Trophoblast cell (in vitro differentiated cells and primary cell): Measurements from ENCODE around the gene TSPAN31.

Experiments used
- DNase-seq, 2 donors: peaks; one replicate each; pipeline ENCODE4 v3.0.0-alpha.2; 2016
- H2AFZ ChIP-seq: 2 replicates; pipeline ENCODE4 v1.6.1; 2013; ENCODE audit warnings: low read length, moderate library complexity, mild to moderate bottlenecking; ENCODE audit not compliant: insufficient read depth, poor library complexity
- H2AK5ac ChIP-seq: 2 replicates; pipeline ENCODE4 v1.6.1; 2013; ENCODE audit warnings: mild to moderate bottlenecking, low read length
- H2BK120ac ChIP-seq: 2 replicates; pipeline ENCODE4 v1.6.1; 2013; ENCODE audit warnings: low read length, mild to moderate bottlenecking, moderate library complexity; ENCODE audit not compliant: insufficient read depth, poor library complexity
- H2BK12ac ChIP-seq: 2 replicates; pipeline ENCODE4 v1.6.1; 2013; ENCODE audit warnings: mild to moderate bottlenecking, low read length, moderate library complexity
- H2BK5ac ChIP-seq: 2 replicates; pipeline ENCODE4 v1.6.1; 2013; ENCODE audit warnings: low read length, low read depth, moderate library complexity, mild to moderate bottlenecking; ENCODE audit not compliant: poor library complexity
- H3K14ac ChIP-seq: 2 replicates; pipeline ENCODE4 v1.6.1; 2013; ENCODE audit warnings: mild to moderate bottlenecking, low read length
- H3K18ac ChIP-seq: 2 replicates; pipeline ENCODE4 v1.6.1; 2013; ENCODE audit warnings: mild to moderate bottlenecking, low read length
- H3K23ac ChIP-seq: 2 replicates; pipeline ENCODE4 v1.6.1; 2013; ENCODE audit warnings: low read length
- H3K27ac ChIP-seq: 2 replicates; pipeline ENCODE4 v1.5.1; 2013; ENCODE audit warnings: low read depth, mild to moderate bottlenecking, inconsistent platforms, low read length, moderate library complexity
- H3K27me3 ChIP-seq: 2 replicates; pipeline ENCODE4 v1.6.1; 2013; ENCODE audit warnings: inconsistent platforms, mild to moderate bottlenecking, low read length, moderate library complexity; ENCODE audit not compliant: insufficient read depth
- H3K36me3 ChIP-seq, 2 experiments: 1 replicate in 1 of 2; 2 replicates in 1 of 2; pipeline ENCODE4 v1.6.1; 2013; ENCODE audit warnings: low read length in 2 of 2, mild to moderate bottlenecking in 2 of 2, moderate library complexity in 1 of 2; ENCODE audit not compliant: insufficient read depth in 2 of 2, control insufficient read depth in 1 of 2
- H3K4ac ChIP-seq: 2 replicates; pipeline ENCODE4 v1.6.1; 2013; ENCODE audit warnings: low read depth, mild to moderate bottlenecking, low read length, moderate library complexity
- H3K4me1 ChIP-seq, 2 experiments: 1 replicate in 1 of 2; 2 replicates in 1 of 2; pipeline ENCODE4 v1.6.1; 2013; ENCODE audit warnings: low read length in 2 of 2, mild to moderate bottlenecking in 2 of 2, moderate library complexity in 1 of 2; ENCODE audit not compliant: insufficient read depth in 2 of 2, control insufficient read depth in 1 of 2
- H3K4me2 ChIP-seq: 2 replicates; pipeline ENCODE4 v1.6.1; 2013; ENCODE audit warnings: inconsistent platforms, mild to moderate bottlenecking, low read length, moderate library complexity
- H3K4me3 ChIP-seq: 2 replicates; pipeline ENCODE4 v1.5.1; 2013; ENCODE audit warnings: mild to moderate bottlenecking, low read depth, low read length, inconsistent platforms
- H3K79me1 ChIP-seq: one replicate; pipeline ENCODE4 v1.6.1; 2013; ENCODE audit warnings: low read length
- H3K79me2 ChIP-seq: 2 replicates; pipeline ENCODE4 v1.6.1; 2013; ENCODE audit warnings: low read length, mild to moderate bottlenecking; ENCODE audit not compliant: control insufficient read depth, insufficient read depth, poor library complexity
- H3K9ac ChIP-seq: 2 replicates; pipeline ENCODE4 v1.6.1; 2013; ENCODE audit warnings: mild to moderate bottlenecking, low read length
- H3K9me3 ChIP-seq: 2 replicates; pipeline ENCODE4 v1.6.1; 2013; ENCODE audit warnings: low read depth, mild to moderate bottlenecking, control low read depth, inconsistent platforms, low read length; ENCODE audit not compliant: insufficient read depth
- H4K12ac ChIP-seq: 2 replicates; pipeline ENCODE4 v1.6.1; 2013; ENCODE audit warnings: low read depth, mild to moderate bottlenecking, low read length, moderate library complexity
- H4K8ac ChIP-seq: 2 replicates; pipeline ENCODE4 v1.6.1; 2013; ENCODE audit warnings: low read depth, mild to moderate bottlenecking, low read length, moderate library complexity
- H4K91ac ChIP-seq: one replicate; pipeline ENCODE4 v1.6.1; 2013; ENCODE audit warnings: low read depth, mild to moderate bottlenecking, low read length, moderate library complexity
- WGBS: extraction: QIAGEN DNeasy Blood & Tissue Kit; methylation state at CpG from one replicate; pipeline ENCODE4 v1.1.7; 2013; ENCODE audit warnings: missing lambda C conversion rate; ENCODE audit not compliant: insufficient read length, insufficient coverage; ENCODE audit errors: extremely low coverage; 5-methylcytosine and 5-hydroxymethylcytosine counted together

The TSPAN31 gene

DNA sequence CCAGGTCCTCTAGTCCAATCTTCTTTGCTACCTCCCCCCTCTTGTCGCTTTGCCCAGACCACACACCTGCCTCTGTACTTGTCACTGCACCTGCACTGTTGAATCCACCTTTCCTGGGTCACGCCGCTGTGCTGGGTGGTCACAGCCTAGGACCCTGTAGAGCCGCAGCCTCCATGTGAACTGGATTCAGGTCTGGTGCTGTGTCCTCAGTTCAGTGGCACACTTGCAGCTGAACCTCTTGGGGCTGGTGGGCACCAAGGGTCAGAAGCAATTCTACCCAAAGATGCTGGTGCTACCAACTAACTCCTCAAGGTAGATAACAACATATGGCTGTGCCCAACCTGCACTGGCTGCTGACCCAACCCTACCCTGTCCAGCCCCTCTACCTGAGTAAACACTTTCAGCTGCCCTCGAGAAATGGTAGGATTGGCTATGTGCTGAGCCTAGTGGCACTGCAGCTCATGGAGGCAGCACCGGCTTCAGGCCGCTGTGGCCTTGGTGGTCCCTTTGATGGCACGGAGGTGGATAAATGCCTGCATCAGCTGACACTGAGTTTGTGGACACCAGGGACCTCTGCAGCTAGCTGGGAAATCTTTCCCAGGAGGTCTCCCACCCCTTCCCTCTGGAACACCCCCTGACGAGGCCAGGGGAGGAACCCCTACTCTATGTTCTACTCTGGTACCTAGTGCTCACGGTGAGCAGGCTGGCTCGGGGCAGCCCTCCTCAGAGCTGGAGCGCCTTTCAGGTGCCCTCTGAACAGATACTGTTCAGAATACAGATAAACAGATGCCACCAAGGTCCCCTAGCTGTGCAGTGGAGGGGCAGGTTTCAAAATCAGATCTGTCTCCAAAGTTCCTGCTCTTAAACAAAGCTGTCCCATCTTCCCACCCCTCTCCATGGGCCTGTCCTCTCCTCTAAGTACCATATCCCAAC, 20.6 kb upstream of the TSPAN31 start:
- Histone ChIP-seq H3K18ac (no peak overlapping the region), H3K79me2 (no peaks in the 10 kb centered on the region), H3K36me3 (peaks cover 17 to 24% of the 10 kb centered on the region in 2 experiments), H3K14ac (no peak overlapping the region), H3K4me3 (peak overlapping the region; percentile 28), H4K91ac (no peak overlapping the region), H2BK5ac (no peak overlapping the region), H2BK120ac (no peak overlapping the region), H3K4ac (no peak overlapping the region), H3K27ac (no peak overlapping the region), H3K4me1 (peaks cover 7 to 12% of the 10 kb centered on the region in 2 experiments), H4K12ac (no peak overlapping the region), H3K9ac (no peak overlapping the region), H2AFZ (no peak overlapping the region), H3K79me1 (no peaks in the 10 kb centered on the region), H2BK12ac (no peak overlapping the region), H2AK5ac (no peak overlapping the region), H3K23ac (no peak overlapping the region), H3K9me3 (peaks cover 17% of the 10 kb centered on the region), H3K27me3 (peaks cover 23% of the 10 kb centered on the region), H3K4me2 (no peak overlapping the region), H4K8ac (no peak overlapping the region)
- no peak for DNase-seq
- no CpG with 5 or more reads among the region's 12 CpGs for WGBS

DNA sequence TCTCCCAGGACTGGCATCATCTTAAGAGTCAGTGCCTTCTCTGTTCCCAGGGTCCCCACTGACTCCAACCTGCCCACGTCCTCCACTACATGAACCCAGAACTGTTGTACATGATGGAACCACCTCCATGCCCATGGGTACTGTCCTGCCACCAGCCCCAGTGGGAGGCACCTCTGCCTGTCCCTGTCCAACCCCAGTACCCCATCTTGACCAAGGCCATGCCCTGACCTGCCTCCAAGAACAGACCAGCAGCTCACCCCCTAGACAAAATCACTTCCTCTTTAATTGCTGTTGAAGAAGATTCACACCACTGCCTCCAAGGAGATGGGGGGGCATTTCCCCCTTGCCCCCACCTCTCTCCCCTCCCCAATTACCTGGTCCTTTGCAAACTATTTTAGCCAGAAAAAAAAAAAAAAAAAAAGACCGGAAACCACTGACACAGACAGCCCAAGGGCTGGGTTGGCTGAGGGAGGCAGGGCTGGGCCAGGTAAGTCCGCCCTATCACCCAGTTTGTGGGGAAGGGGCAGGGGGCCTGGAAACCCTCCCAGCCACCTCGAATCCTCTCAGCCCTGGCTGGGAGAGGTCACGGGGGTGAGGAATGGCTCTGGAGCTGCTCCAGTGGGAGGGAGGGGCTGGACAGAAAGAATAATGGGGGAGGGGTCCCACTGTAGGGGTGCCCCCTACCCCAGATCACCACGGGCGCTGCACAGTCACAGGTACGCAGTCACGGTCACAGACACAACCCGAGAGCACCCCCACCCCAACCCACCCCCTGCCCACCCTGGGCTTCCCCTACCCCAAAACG, 19.7 kb upstream of the TSPAN31 start:
- peaks cover 7 to 12% of the 10 kb centered on the region in 2 experiments for H3K4me1 ChIP-seq
- no peak overlapping the region for H4K8ac ChIP-seq
- no peak for DNase-seq
- H3K9me3 ChIP-seq = peaks cover 19% of the 10 kb centered on the region
- H3K4me3 ChIP-seq = no peak overlapping the region
- H2AK5ac ChIP-seq = no peak overlapping the region
- H2BK5ac ChIP-seq = no peak overlapping the region
- no peak overlapping the region for H2BK12ac ChIP-seq
- H3K18ac ChIP-seq = no peak overlapping the region
- WGBS = no CpG with 5 or more reads among the region's 11 CpGs
- H3K79me1 ChIP-seq = no peaks in the 10 kb centered on the region
- peaks cover 13 to 17% of the 10 kb centered on the region in 2 experiments for H3K36me3 ChIP-seq
- peaks cover 26% of the 10 kb centered on the region for H3K27me3 ChIP-seq
- H3K4me2 ChIP-seq = no peak overlapping the region
- no peak overlapping the region for H3K27ac ChIP-seq
- H2BK120ac ChIP-seq = no peak overlapping the region
- H3K23ac ChIP-seq = no peak overlapping the region
- no peak overlapping the region for H3K9ac ChIP-seq
- H4K12ac ChIP-seq = no peak overlapping the region
- H3K4ac ChIP-seq = no peak overlapping the region
- no peak overlapping the region for H4K91ac ChIP-seq
- no peak overlapping the region for H3K14ac ChIP-seq
- H3K79me2 ChIP-seq = no peaks in the 10 kb centered on the region
- no peak overlapping the region for H2AFZ ChIP-seq

DNA sequence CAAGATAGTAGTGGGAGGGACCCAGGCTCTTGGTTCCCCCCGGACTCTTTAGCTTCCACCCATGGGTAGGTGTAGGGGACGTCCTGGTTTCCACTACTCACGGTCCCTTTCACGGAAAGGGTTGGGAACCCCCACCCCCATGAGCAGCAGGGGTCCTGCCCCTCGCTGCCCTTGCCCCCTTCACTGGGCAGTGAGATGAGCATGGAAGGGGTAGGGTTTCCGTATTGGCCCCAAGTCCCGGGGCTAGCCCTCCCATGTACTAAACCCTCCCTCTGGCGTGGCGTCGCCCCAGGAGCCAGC, 19.0 kb upstream of the TSPAN31 start:
- WGBS = no CpG with 5 or more reads among the region's 10 CpGs
- Histone ChIP-seq H3K36me3 (peaks cover 6 to 10% of the 10 kb centered on the region in 2 experiments), H3K18ac (no peak overlapping the region), H4K12ac (no peak overlapping the region), H3K9ac (no peak overlapping the region), H3K4ac (no peak overlapping the region), H3K4me2 (peak overlapping the region; percentile 60), H4K91ac (no peak overlapping the region), H4K8ac (no peak overlapping the region), H3K4me3 (no peak overlapping the region), H2BK120ac (no peak overlapping the region), H2BK5ac (no peak overlapping the region), H3K27me3 (peaks cover 26% of the 10 kb centered on the region), H2BK12ac (no peak overlapping the region), H3K27ac (no peak overlapping the region), H2AFZ (no peak overlapping the region), H3K14ac (no peak overlapping the region), H3K23ac (no peak overlapping the region), H3K79me2 (no peaks in the 10 kb centered on the region), H3K9me3 (peaks cover 19% of the 10 kb centered on the region), H3K4me1 (peaks cover 7 to 12% of the 10 kb centered on the region in 2 experiments), H2AK5ac (no peak overlapping the region), H3K79me1 (no peaks in the 10 kb centered on the region)
- no peak for DNase-seq

- Histone ChIP-seq H3K23ac (no peak overlapping the region), H4K8ac (no peak overlapping the region), H3K9ac (no peak overlapping the region), H2AK5ac (no peak overlapping the region), H3K9me3 (peaks cover 19% of the 10 kb centered on the region), H4K91ac (no peak overlapping the region), H3K36me3 (peaks cover 3 to 5% of the 10 kb centered on the region in 2 experiments), H4K12ac (no peak overlapping the region), H2BK5ac (no peak overlapping the region), H2BK120ac (no peak overlapping the region), H3K4me1 (peaks cover 7 to 12% of the 10 kb centered on the region in 2 experiments), H3K4me3 (peak overlapping the region; percentile 55), H3K79me2 (no peaks in the 10 kb centered on the region), H3K4me2 (peak overlapping the region; percentile 60), H3K27me3 (peaks cover 26% of the 10 kb centered on the region), H3K18ac (no peak overlapping the region), H3K4ac (no peak overlapping the region), H2AFZ (no peak overlapping the region), H3K79me1 (no peaks in the 10 kb centered on the region), H3K27ac (no peak overlapping the region), H2BK12ac (no peak overlapping the region), H3K14ac (no peak overlapping the region)
- WGBS = no CpG with 5 or more reads among the region's 79 CpGs
- peak in 1 of 2 donors; percentile 48 for DNase-seq
Measured at GRCh38 chr12:57726151-57726883, 18.5 kb upstream of the TSPAN31 start.
